Measurements from ENCODE around the gene FAM216A. TPM values are rescaled to one million over a fixed set of nuclear protein-coding genes. Genes with fewer than 3 reads are reported as not detected.
"Not testable (repeated sequence)": the region's sequence is repeated elsewhere in the genome, so short reads cannot be mapped to it uniquely, and the experiment has no call there.

FAM216A gene
- total and polyA plus RNA-seq, 12 donors, result 2.4 to 27.2 (median 5.8) TPM

GRCh38 chr12:110458756-110459155, 9.9 kb upstream of the FAM216A start:
- intact Hi-C loops (cut with DNase I), result loop anchor here in 4 of 10 donors (10.0 kb wide), 3 partner anchors 56 to 426 kb away; no protein-coding TSS in a partner anchor
- TF ChIP-seq, protein P1, sequence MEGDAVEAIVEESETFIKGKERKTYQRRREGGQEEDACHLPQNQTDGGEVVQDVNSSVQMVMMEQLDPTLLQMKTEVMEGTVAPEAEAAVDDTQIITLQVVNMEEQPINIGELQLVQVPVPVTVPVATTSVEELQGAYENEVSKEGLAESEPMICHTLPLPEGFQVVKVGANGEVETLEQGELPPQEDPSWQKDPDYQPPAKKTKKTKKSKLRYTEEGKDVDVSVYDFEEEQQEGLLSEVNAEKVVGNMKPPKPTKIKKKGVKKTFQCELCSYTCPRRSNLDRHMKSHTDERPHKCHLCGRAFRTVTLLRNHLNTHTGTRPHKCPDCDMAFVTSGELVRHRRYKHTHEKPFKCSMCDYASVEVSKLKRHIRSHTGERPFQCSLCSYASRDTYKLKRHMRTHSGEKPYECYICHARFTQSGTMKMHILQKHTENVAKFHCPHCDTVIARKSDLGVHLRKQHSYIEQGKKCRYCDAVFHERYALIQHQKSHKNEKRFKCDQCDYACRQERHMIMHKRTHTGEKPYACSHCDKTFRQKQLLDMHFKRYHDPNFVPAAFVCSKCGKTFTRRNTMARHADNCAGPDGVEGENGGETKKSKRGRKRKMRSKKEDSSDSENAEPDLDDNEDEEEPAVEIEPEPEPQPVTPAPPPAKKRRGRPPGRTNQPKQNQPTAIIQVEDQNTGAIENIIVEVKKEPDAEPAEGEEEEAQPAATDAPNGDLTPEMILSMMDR (IDR thresholded peaks at IDR 0.05), result no peak
- WGBS, 2 donors, result 92 to 94% methylated on average over 4 of the region's 4 CpGs
- Histone ChIP-seq H3K36me3 (peaks cover 0 to 98% (median 15%) of the 10 kb centered on the region in 9 donors), H3K4me3 (no peak overlapping the region), H3K9me3 (no peaks in the 10 kb centered on the region), H3K27me3 (no peaks in the 10 kb centered on the region), H3K4me1 (peaks cover 0 to 24% (median 0%) of the 10 kb centered on the region in 9 donors), H3K27ac (no peak overlapping the region)
- DNase-seq (no peak), ATAC-seq (no peak)

- 91 to 93% methylated on average over 5 of the region's 5 CpGs for WGBS, 2 donors
- intact Hi-C loops (cut with DNase I), result loop anchor here in 1 of 10 donors (10.0 kb wide), 2 partner anchors 234 to 424 kb away; no protein-coding TSS in a partner anchor
- not testable (repeated sequence) for H3K4me3 ChIP-seq, DNase-seq, ATAC-seq, H3K9me3 ChIP-seq, H3K27me3 ChIP-seq, H3K27ac ChIP-seq
- Histone ChIP-seq H3K36me3 (peaks cover 0 to 88% (median 6%) of the 10 kb centered on the region in 9 donors), H3K4me1 (peaks cover 0 to 11% (median 1%) of the 10 kb centered on the region in 9 donors)
These were observed 7.5 kb upstream of the FAM216A start for GRCh38 chr12:110461189-110461588.

- TF ChIP-seq, protein P1 (IDR thresholded peaks at IDR 0.05), result no peak
- Histone ChIP-seq H3K9me3 (no peaks in the 10 kb centered on the region), H3K36me3 (peaks cover 0 to 52% (median 6%) of the 10 kb centered on the region in 9 donors), H3K27me3 (no peaks in the 10 kb centered on the region), H3K4me1 (peaks cover 7 to 28% (median 24%) of the 10 kb centered on the region in 9 donors), H3K4me3 (no peak overlapping the region), H3K27ac (no peak overlapping the region)
- WGBS, 2 donors, result 90% methylated on average over 2 of the region's 2 CpGs
- DNase-seq, result no peak
- ATAC-seq, result no peak
- intact Hi-C loops (cut with DNase I), result loop anchor here in 5 of 10 donors (5.0 to 10.0 kb wide), 4 partner anchors 37 to 420 kb away; partner anchors contain the start of genes RAD9B (in 5 of the 5) and VPS29 (in 5 of the 5)
These were observed 3.6 kb upstream of the FAM216A start for GRCh38 chr12:110465024-110465423.

DNA sequence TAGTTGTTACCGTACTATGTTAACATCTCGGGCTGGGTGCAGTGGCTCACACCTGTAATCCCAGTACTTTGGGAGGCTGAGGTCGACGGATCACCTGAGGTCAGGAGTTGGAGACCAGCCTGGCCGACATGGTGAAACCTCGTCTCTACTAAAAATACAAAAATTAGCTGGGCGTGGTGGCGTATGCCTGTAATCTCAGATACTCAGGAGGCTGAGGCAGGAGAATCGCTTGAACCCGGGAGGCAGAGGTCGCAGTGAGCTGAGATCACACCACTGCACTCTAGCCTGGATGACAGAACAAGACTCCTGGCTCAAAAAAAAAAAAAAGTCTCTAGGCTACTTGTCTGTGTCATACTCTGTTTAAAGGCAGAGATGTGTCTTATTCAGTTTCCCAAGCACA, 2.9 kb upstream of the FAM216A start:
- H3K4me3 ChIP-seq, H3K9me3 ChIP-seq, DNase-seq, ATAC-seq, H3K27me3 ChIP-seq, H3K27ac ChIP-seq: not testable (repeated sequence)
- 87 to 92% methylated on average over 11 of the region's 11 CpGs for WGBS, 2 donors
- Histone ChIP-seq H3K36me3 (peaks cover 0 to 44% (median 6%) of the 10 kb centered on the region in 9 donors), H3K4me1 (peaks cover 7 to 28% (median 24%) of the 10 kb centered on the region in 9 donors)
- intact Hi-C loops (cut with DNase I), result loop anchor here in 5 of 10 donors (5.0 to 10.0 kb wide), 4 partner anchors 37 to 419 kb away; partner anchors contain the start of genes RAD9B (in 5 of the 5) and VPS29 (in 5 of the 5)

DNA sequence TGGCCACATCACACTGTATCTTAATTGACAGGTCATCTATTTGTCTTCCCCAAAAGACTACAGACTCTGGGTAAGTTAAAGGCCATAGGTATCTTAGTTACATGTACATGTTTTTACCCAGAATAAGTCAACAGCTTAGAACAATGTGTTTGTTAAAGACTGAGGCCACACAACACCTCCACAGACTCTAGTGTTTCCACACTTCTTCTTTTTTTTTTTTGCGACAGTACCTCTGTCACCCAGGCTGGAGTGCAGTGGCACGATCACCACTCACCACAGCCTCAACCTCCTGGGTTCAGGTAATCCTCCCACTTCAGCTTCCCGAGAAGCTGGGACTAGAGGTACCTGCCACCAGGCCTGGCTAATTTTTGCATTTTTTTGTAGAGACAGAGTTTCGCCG, 1.9 kb upstream of the FAM216A start:
- H3K4me3 ChIP-seq, result peak overlapping the region in 6 of 10 donors; percentile 61 to 90 (median 77)
- ATAC-seq (no peak), DNase-seq (no peak)
- TF ChIP-seq, protein P1 (IDR thresholded peaks at IDR 0.05), result no peak
- no peaks in the 10 kb centered on the region for H3K9me3 ChIP-seq
- intact Hi-C loops (cut with DNase I), result loop anchor here in 5 of 10 donors (5.0 to 10.0 kb wide), 4 partner anchors 36 to 418 kb away; partner anchors contain the start of genes RAD9B (in 5 of the 5) and VPS29 (in 5 of the 5)
- H3K27me3 ChIP-seq, result no peaks in the 10 kb centered on the region
- peaks cover 7 to 28% (median 24%) of the 10 kb centered on the region in 9 donors for H3K4me1 ChIP-seq
- 72 to 73% methylated on average over 5 of the region's 5 CpGs for WGBS, 2 donors
- H3K27ac ChIP-seq, result no peak overlapping the region
- H3K36me3 ChIP-seq, result peaks cover 0 to 34% (median 6%) of the 10 kb centered on the region in 9 donors

Measured in heart right ventricle (tissue), 16 donors.